Cardiac muscle cell (in vitro differentiated cells and primary cell): ENCODE measurements around the gene SEC22C. TPM values are rescaled to one million over a fixed set of nuclear protein-coding genes. Genes with fewer than 3 reads are reported as not detected.

Source experiments
- DNase-seq, 2 donors: peaks; one replicate each; pipeline versions ENCODE4 v3.0.0 to v3.0.0-alpha.2; 2010 to 2017; ENCODE audit warnings: low read depth in 1 of 2, low spot score in 1 of 2
- H3K27ac ChIP-seq: fragments of 200-600 bp; sonication (generic); 2 replicates; pipeline ENCODE4 v1.5.1; 2016
- H3K27me3 ChIP-seq: fragments of 200-600 bp; sonication (generic); 2 replicates; pipeline ENCODE4 v1.6.0; 2016; ENCODE audit warnings: control low read depth
- H3K36me3 ChIP-seq: fragments of 200-600 bp; sonication (generic); 2 replicates; pipeline ENCODE4 v1.5.1; 2016; ENCODE audit warnings: control low read depth
- H3K4me1 ChIP-seq: fragments of 200-600 bp; sonication (generic); 2 replicates; pipeline ENCODE4 v1.8.1; 2017; ENCODE audit warnings: low read depth, mild to moderate bottlenecking, mixed run types
- H3K4me3 ChIP-seq: fragments of 200-600 bp; sonication (generic); 2 replicates; pipeline ENCODE4 v1.5.1; 2016; ENCODE audit warnings: mild to moderate bottlenecking
- H3K9me3 ChIP-seq: fragments of 200-600 bp; sonication (generic); 2 replicates; pipeline ENCODE4 v1.5.1; 2017; ENCODE audit warnings: low read depth, mild to moderate bottlenecking, control low read depth
- CTCF ChIP-seq: IDR thresholded peaks from 2 replicates; pipeline ENCODE4 v1.5.1; 2012; ENCODE audit warnings: low read depth, mild to moderate bottlenecking, low read length
- polyA plus RNA-seq: library from polyadenylated mRNA; unstranded; fragments of >200 nt; fragmentation: Nextera tagmentation; extraction: Ambion mirVana; gene quantifications from 2 replicates; pipeline ENCODE4 v1.2.1, GENCODE V29; 2016
- total RNA-seq: library from RNA; depleted of rRNA; stranded (reverse); fragments of >200 nt; gene quantifications from 2 replicates; pipeline ENCODE4 v1.2.3, GENCODE V29; 2016

SEC22C gene
- total and polyA plus RNA-seq, 2 experiments from 2014 or later: 30.9 to 31.6 TPM

DNA sequence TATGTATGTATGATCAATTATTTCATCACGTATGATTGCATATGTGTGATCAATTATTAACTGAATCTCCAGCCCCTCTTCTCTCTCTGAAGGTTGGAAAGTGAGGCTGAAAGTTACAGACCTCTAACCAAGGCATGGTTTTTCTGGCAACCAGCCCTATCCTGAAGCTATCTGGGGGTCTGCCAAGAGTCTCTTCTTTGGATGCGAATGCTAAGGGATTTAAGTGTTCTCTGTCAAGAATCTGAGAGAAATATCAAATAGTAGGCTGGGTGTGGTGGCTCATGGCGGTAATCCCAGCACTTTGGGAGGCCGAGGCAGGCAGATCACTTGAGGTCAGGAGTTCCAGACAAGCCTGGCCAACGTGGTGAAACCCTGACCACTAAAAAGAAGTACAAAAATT, 26.8 kb upstream of the SEC22C start:
- Histone ChIP-seq H3K36me3 (no peaks in the 10 kb centered on the region), H3K27me3 (no peaks in the 10 kb centered on the region), H3K9me3 (no peaks in the 10 kb centered on the region), H3K4me3 (no peak overlapping the region), H3K4me1 (peaks cover 14% of the 10 kb centered on the region), H3K27ac (no peak overlapping the region)
- no peak for TF ChIP-seq CTCF
- peak in 1 of 2 donors; percentile 41 for DNase-seq

GRCh38 chr3:42605546-42606173, 23.9 kb upstream of the SEC22C start:
- no peak for TF ChIP-seq CTCF
- peaks cover 19% of the 10 kb centered on the region for H3K4me1 ChIP-seq
- H3K36me3 ChIP-seq: no peaks in the 10 kb centered on the region
- H3K9me3 ChIP-seq: no peaks in the 10 kb centered on the region
- H3K4me3 ChIP-seq: no peak overlapping the region
- DNase-seq: no peak
- H3K27ac ChIP-seq: peak overlapping the region; percentile 5
- H3K27me3 ChIP-seq: no peaks in the 10 kb centered on the region

DNA sequence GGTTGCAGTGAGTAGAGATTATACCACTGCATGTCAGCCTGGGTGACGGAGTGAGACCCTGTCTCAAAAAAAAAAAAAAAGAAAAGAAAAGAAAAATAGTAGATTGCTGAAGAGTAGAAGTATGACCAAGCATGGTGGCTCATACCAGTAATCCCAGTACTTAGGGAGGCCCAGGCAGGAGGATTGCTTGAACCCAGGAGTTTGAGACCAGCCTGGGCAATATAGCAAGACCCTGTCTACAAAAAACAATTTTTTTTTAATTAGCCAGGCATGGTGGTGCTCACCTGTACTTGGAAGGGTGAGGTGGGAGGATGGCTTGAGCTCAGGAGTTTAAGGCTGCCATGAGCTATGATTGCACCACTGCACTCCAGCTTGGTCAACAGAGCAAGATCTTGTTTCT, 21.2 kb upstream of the SEC22C start:
- Histone ChIP-seq H3K9me3 (no peaks in the 10 kb centered on the region), H3K27me3 (no peaks in the 10 kb centered on the region), H3K4me1 (peaks cover 19% of the 10 kb centered on the region), H3K27ac (no peak overlapping the region), H3K36me3 (no peaks in the 10 kb centered on the region), H3K4me3 (no peak overlapping the region)
- TF ChIP-seq CTCF: no peak
- DNase-seq: no peak

GRCh38 chr3:42601896-42602581, 20.3 kb upstream of the SEC22C start:
- Histone ChIP-seq H3K4me1 (peaks cover 19% of the 10 kb centered on the region), H3K27ac (peak overlapping the region; percentile 97), H3K36me3 (no peaks in the 10 kb centered on the region), H3K4me3 (peak overlapping the region; percentile 71), H3K27me3 (no peaks in the 10 kb centered on the region), H3K9me3 (no peaks in the 10 kb centered on the region)
- TF ChIP-seq CTCF: no peak
- DNase-seq: no peak

DNA sequence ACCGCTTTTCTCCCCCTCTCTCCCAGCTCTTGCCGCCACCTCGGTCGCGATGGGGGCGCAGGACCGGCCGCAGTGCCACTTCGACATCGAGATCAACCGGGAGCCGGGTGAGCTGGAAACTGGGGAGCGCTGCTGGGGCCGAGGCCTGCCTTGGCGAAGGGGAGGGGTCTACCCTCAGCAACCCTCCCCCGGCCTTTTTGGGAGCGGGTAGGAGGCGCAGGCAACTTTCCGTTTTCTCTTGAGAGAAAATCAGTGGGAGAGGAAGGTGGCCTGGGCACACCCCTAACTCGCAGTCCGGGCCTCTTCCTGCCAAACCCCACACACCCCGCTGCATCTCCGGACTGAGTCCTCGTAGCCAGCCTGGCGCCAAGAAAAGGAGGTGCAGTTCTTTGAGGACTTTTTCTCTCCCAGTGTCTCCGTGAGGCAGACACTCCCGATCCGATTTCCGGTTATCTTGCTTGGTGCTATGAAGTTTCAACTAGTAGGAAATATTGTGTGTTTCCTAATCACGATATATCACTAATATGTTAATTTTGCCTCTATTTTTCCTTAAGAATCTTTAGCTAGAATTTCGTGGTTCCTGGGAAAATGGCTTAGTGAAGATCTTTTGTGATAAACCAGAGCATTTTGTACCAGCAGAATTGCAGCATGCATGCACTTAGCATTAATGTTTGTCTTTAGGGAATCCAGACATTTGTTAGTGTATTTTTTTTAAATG, 19.4 kb upstream of the SEC22C start:
- DNase-seq: peak; percentile 72 to 81
- no peaks in the 10 kb centered on the region for H3K36me3 ChIP-seq
- H3K27me3 ChIP-seq: no peaks in the 10 kb centered on the region
- H3K4me1 ChIP-seq: peaks cover 17% of the 10 kb centered on the region
- TF ChIP-seq CTCF: no peak
- peak overlapping the region; percentile 97 for H3K27ac ChIP-seq
- no peaks in the 10 kb centered on the region for H3K9me3 ChIP-seq
- H3K4me3 ChIP-seq: peak overlapping the region; percentile 71
